Hematopoietic multipotent progenitor cell treated with erythropoietin and hydrocortisone succinate and interleukin-3 and kit ligand, for 4 days (in vitro differentiated cells): Measurements from ENCODE around the gene PTPRN.
"Not testable (repeated sequence)": the region's sequence is repeated elsewhere in the genome, so short reads cannot be mapped to it uniquely, and the experiment has no call there.

ENCODE experiments used
- DNase-seq: peaks from one replicate; pipeline ENCODE4 v3.0.0-alpha.2; 2015

PTPRN gene

DNA sequence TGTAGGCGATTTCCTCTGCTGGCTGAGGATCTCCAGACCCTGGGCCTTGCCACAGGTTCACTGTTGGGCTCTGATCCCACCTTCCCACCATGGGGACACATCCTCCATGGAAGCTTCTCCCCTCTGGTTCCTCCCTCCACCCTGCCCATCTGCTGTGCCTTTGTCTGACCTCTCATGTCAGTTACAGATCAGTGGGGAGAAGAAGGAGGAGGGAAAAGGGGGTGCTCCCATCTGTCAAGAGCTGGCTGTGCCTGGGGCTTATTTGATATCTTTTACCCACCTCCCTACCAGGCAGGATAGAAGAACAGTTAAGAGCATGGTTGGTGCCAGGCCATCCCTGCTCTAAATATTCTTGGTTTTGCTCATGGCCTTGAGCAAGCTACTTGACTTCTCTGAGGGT is 42.3 kb downstream of the PTPRN start:
- no peak for DNase-seq

DNA sequence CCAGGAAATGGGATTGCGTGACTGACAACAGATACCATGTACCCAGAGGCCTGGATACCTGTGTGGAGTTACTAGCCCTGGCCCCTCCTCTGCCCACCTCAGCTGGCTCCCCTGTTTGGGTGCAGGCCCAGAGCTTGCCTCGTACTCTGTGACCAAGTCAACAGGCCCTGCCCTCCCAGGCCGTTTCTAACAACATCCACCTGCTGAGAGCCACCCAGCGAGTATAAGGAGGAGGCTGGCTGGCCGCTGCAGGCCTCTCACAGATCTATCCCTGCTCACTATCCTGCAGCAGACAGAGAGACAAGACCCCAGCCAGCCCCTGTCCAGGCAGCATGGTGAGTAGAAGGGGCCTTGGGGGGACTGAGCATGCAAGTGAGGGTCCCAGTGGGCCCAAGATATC is 43.0 kb downstream of the PTPRN start:
- no peak for DNase-seq

DNA sequence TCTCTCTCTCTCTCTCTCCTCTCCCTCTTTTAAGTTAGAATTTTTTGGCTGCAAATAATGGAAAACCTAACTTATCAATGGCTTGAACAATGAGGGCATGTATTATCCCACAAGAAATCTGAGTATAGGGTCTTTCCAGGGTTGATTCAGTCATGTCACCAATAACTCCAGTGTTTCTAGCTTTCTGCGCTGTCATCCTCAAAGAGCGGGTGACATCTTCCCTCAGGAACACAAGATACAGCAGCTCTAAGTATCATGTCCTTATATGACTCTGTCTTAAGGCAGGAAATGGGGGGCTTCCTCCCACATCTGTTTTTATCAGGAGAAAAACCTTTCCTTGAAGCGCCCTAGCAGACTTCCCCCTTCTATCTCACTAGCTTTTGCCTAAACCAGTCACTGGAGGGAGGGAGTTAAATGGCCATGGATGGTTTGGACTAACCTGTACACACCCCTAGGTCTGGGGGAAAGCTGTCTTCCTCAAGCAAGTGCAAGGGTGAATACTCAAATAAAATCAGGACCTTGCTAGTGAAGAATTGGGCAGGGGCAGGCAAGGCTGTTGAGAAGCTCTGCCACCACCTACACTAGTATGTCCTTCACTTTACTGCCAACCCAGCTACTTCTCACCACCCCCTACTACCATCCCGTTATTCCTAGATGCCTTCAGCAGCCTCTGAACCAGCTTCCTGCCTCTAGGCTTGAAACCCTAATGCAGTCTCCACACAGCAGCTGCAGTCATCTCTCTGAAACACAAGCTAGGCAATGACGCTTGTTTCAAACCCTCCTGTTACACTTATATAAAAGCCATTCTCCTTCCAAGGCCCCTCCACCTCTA is 48.0 kb downstream of the PTPRN start:
- peak; percentile 49 for DNase-seq

DNA sequence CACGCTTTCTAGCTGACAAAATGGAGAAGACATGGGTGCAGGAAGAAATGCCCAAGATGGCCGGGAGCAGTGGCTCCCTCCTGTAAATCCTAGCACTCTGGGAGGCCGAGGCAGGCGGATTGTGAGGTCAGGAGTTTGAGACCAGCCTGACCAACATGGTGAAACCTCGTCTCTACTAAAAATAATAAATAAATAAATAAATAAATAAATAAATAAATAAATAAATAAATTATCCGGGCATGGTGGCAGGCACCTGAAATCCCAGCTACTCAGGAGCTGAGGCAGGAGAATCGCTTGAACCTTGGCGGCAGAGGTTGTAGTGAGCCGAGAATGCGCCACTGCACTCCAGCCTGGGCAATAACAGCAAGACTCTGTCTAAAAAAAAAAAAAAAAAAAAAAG is 50.3 kb downstream of the PTPRN start:
- not testable (repeated sequence) for DNase-seq

DNA sequence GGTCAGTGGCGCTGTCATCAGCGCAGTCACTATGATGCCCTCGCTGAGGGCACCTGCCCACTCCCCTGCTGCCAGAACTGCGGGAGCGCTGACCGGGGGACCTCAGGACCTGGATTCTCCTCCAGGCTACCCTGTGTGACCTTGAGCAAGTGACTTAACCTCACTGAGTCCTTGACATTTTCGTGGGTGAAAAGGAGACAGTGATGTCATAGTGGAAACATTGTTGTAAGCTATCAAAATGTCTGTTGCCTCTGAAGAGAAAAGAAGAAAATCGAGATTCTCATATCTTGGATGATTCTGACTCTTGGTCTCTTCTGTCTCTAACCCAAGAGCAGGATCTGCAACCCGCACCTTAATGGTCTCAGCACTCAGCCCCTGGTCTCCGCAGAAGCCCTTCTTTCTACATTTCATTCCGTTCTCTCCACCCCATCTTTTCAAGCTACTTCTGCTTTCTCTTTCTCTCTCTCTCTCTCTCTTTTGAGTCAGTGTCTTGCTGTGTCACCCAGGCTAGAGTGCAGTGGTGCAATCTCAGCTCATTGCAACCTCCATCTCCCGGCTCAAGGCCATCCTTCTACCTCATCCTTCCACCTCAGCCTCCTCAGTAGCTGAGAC is 54.5 kb downstream of the PTPRN start:
- peak; percentile 71 for DNase-seq

DNA sequence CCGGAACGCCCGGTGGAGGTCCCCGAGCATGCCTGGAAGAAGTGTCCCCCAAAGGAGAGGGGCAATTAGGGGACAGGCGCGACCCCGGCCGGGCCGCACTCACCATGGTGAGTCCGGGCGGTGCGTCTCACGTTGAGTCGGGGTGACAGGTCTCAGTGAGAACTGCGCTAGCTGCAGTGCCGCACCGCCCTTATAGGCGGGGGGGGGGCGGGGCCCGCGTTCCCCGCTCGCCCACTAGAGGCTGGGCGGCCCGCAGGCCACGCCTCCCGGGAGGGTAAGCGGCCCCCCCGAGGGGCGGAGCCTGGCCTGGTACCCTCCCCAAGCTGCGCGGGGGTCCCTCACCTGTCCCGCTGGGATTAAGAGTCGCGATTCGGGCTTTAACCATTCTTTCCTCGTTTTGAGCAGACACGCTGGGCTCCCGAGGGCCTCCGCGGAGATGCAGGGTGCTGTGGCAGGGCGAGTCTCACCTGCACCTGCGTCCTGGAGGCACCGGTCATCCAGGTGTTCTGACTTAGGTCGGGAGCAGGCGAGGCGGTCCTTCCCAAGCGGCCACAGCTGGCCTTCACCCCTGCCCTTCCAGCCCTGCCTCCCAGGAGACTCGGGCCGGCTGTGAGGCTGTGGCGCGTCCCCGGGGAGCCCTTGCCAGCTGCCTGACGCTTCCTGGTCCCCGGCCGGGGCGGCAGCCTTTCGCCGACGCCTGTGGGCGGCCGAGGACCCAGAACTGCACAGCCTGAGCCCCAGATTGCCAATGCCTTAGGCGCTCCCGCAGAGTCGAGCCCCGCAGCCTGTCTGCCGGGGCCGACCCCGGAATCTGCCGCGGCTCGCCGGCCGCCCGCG is 55.2 kb downstream of the PTPRN start, which contains the start of gene TUBA4A:
Gene TUBA4A (minus strand): TSS at position 166 of the 837 bp plus-strand sequence. CDS start 60 bp downstream, at position 106.
- DNase-seq, result peak; percentile 90

DNA sequence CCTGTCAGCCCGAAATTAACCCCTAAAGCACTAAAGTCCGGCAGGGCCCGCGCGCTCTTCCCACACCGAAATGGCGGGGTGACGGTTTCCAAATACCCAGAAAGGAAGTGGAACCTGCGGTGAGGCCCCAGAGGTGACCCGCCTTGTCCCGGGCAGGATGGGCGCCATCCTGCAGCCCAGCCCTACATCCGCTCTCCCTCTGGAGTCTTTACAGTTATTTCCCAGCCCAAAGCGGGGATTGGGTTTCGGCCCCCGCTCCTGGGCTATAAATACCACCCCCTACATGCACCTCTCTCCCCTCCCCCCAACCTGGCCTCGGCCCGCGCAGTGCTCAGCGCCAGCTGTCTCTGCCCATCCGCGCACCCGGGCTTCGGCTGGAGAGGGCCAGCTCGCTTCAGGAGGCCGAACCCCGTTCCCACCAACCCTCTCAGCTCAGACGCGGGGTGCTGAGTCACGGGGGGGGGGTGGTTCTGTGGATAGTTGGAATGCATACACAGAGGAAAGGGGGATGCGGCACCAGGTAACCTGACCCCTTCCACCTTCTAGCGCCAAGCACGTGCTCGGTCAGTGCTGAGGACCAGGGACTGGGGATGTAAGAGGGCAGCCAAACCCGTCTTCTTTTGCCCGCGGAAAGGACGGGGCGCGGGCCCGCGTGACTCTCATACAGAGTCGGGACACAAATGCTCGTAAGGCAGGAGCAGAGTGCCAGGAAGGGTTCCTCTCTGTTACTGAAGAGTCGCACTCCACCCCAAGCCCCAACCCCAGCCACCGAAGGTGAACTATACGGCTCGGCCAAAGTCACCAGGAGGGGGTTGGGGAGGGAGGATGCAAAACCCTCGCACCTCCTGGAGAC is 56.1 kb downstream of the PTPRN start, which contains the start of gene TUBA4B:
Gene TUBA4B (plus strand): TSS at position 344 of the 853 bp plus-strand sequence. CDS start 165 bp downstream, at position 509.
- DNase-seq, result peak; percentile 52

DNA sequence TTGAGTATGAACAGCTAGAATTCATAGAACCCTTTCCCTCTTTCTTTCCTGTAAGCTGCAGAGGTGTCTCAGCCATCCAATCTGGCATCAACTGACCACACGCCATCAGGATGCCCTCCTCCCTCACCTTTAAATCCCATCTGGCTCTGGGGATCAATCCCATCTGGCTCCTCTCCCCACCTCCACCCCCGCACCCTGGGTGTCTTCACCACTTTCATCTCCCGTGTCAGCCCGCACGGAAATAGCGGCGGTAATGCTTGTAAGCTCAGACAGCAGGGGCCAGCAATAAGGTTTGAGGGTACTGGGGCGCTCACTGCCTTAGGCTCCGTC is 56.7 kb downstream of the PTPRN start:
- DNase-seq, result no peak

DNA sequence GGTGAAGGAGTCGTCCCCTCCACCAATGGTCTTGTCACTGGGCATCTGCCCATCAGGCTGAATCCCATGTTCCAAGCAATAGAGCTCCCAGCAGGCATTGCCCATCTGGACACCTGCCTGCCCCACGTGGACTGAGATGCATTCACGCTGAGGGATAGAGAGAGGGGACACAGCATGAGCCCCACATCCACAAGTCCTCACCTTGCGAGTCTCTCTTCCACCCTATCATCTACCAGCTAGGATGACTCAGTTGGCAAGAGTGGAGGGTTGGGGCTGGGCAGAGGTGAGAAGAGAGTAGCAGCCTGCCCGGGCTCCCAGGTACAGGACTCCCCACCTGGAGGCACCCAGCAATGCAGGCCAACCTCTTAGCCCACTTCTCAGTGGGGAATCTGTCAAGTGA is 57.1 kb downstream of the PTPRN start:
- no peak for DNase-seq

DNA sequence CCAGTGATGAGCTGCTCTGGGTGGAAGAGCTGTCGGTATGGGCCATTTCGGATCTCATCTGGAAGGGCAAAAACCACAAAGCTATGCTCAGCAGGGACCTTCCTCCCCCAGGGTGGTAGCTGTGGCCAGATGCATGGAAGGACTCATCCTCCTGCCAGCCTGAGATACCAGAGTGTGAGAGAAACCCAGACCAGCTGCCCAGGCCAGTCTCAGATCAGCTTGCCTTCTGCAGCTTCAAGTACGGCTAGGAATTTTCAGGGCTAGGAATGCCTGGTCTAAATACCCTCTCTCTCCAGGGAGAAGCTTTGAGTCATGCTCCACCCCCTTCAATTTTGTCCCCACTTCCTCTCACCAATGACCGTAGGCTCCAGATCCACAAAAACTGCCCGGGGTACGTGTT is 57.5 kb downstream of the PTPRN start:
- peak; percentile 50 for DNase-seq

DNA sequence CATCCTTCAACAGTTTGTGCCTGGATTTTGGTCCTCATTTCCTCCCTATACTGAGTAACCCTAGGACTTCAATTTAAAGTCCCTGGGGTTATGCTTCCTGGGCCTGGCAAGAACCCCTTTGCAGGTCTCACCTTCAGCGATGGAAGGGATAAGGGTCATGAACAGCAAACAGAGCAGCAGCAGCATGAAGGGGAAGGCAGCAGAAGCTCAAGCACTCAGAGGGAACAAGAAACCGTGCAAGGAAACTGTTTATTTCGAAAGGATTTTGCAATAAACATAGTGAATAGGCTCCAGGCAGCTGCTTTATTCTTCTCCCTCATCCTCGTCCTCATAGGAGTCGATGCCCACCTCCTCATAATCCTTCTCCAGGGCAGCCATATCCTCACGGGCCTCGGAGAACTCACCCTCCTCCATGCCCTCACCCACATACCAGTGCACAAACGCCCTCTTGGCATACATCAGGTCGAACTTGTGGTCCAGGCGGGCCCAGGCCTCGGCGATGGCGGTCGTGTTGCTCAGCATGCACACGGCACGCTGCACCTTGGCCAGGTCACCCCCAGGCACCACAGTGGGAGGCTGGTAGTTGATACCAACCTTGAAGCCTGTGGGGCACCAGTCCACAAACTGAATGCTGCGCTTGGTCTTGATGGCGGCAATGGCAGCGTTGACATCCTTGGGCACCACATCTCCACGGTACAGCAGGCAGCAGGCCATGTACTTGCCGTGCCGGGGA is 59.0 kb downstream of the PTPRN start:
- peak; percentile 44 for DNase-seq

DNA sequence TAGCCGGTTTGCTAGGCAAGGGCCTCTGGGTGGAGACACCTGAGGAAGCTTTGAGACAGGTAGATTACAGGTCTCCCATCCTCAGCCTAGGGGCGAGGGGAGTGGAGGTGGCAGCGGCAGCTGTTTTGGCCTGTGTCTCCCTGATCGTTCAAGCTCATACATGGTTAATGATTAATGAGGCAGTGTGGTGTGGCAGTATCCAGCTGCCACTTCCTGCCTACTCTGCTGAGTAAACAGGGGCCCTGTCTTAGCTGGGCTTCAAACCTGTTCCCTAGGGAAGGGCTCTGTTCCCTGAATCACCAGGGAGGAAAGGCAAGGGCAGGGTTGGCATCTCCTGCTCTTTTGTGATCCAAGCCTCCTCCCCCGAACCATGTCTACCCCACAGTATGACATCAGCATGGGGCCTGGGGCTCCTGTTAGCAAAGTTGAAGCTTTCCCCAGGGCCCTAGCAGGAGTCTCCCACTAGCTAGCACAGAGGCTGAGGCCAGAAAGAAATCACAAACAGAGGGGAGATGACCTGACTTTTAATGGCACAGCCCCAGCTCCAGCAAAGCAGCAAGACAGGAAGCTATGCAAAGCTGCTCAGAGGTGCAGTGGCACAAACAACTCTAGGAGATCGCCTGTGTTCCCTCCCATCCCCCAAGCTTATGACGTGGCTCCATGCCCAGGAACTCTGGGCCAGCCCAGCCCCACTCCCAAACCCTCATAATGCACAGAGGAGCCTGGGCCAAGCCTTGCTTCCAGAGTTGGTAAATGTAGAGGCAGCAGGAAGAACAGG is 59.8 kb downstream of the PTPRN start:
- DNase-seq, result peak; percentile 74

DNA sequence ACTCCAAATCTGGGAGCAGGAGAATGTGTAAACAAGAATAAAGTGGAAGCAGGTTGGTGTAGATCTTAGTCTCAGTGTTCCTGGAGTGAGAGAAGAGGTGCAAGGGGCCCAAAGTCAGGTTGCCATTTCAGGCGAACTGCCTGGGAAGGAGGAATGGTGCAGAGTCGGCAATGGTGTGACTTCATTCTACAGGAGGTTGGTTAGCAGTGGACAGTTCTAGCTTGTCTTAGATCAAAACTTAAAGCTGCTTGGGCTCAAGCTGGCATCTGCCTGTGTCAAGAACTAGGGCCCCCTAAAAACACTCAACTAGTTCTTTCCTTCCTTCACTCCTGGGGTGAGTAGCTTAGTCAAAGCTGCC is 60.4 kb downstream of the PTPRN start:
- DNase-seq, result no peak

DNA sequence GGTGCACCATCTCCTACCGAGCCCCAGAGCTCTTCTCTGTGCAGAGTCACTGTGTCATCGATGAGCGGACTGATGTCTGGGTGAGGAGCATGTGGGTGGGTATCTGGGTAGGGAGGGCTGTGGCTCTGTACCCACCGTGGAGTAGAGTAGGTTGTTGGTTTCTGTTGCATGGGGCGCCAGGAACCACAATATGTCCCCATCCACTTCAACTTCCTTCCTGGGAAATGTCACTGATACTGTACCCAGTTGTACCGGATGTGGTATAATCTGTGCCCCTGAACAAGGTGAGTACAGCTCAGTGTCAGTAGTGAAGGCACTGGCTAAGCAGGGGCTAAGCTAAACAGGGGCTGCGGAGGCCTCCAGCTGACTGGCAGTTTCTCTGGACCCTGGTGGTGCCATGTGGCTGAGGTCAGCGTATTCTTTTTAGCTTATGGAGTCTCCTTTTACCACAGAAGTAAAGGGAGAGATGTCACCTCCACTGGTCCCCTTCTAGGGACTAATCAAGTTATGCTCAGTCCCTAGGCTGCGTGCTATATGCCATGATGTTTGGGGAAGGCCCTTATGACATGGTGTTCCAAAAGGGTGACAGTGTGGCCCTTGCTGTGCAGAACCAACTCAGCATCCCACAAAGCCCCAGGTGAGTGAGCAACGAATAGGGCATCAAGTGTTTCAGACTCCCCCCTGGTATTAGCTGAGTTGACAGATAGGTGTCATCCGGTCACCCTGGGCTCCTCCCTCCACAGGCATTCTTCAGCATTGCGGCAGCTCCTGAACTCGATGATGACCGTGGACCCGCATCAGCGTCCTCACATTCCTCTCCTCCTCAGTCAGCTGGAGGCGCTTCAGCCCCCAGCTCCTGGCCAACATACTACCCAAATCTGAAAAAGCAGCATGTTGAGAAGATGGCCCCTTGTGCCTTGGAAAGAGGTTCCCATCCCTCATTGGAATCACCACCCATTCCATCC is 61.2 kb downstream of the PTPRN start:
- peak; percentile 79 for DNase-seq

DNA sequence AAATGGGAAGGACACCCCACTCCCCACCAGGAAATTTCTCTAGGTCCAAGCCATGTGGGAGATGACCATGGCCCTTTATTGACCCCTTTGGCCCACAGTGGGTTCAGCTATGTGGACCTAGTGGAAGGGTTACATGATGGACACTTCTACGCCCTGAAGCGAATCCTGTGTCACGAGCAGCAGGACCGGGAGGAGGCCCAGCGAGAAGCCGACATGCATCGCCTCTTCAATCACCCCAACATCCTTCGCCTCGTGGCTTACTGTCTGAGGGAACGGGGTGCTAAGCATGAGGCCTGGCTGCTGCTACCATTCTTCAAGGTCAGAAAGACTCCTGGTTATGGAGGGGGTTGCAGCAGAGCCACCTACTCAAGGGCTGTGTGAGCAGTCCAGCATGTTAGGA is 62.6 kb downstream of the PTPRN start:
- no peak for DNase-seq

DNA sequence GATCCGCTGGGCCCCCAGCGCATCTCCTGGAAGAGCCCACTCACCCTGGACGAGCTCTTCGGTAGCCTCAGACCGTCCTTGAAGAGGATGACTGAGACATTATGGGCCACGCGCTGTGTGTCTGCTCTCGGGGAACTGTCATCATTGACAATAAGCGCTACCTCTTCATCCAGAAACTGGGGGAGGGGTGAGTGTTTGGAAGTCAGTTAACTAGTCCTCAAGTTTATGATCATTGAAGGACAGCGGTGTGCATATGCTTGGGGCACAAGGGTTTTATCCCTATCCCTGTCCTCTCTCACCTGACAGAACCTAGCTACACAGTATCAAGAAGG is 63.3 kb downstream of the PTPRN start:
- DNase-seq, result no peak

DNA sequence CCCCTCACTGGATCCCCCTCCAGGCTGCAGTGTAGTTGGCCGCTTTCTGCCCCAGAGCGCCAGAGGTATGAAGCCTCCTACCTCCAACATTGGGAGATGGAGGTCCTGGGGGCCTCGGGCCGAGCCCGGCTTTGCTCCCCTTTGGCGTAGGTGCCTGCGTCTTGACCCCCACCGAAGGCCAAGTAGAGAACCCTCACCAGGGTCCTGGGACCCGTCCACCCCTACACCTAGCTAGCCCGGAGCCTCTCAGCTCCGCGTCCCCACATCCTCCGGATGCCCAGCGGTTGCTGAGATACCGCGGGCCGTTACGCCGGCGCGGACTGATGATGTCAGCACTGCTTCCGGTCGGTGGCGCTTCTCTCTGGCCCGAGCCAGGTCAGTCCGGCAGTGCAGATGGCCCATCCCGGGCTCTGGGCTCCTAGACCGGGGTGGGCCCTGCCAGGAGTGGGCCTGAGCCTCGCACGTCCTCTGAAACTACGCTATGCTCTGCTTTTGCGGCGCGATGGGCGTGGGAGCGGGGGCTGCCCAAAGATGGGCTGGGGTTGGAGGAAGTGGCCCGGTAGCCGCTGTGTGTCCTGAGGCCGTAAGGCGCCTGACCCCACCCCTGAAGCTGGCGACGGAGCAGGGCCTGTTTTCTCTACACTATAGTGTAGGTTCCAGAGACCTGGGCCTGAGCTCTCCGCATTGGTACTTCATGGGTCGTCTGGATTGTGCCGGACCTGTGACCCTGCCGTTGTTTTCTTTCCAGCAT is 63.9 kb downstream of the PTPRN start, which contains the start of the genes GLB1L and STK16:
Gene GLB1L (minus strand): TSS at position 297 of the 751 bp plus-strand sequence. CDS start 1,871 bp downstream, outside the sequence.
Gene STK16 (plus strand): TSS at position 332 of the 751 bp plus-strand sequence. CDS start 521 bp downstream, outside the sequence.
- peak; percentile 95 for DNase-seq

DNA sequence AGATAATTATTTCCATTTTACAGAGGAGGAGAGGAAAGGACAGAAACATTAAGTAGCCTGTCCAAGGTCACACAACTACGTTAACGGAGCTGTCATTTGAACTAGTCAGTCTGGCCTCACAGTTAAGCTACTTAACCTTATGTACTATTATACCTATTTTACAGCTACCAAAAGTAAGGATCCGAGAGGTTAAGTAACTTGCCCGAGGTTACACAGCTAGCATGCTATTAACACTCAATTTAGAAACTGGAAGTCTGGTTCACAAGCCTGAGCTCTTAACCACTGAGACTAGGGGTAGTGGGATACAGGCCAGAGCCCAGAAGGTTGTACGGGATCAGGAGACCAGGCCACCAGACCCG is 64.4 kb downstream of the PTPRN start:
- no peak for DNase-seq

DNA sequence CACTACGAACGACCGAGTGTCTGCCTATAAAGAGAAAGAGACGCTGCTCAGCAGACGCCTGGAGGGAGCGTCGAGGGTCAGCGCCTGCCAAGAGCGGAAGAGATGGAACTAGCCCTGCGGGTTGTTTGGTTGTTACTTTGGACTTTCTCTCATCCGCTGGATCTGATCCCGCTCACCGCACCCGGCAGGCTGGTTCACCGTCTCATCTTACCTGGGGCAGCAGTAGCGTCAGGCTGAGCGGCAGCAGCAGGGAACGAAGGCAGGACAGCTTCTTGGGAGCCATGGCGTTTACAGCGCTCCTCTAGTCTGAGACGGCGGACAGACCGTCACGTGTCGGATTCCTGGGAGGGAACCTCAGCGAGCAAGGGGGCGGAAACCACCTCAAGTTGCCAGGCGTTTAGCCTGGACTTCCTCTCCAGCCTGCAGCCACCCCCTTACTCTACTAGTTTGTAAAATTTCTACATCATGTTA is 65.9 kb downstream of the PTPRN start:
- DNase-seq, result peak; percentile 63
